Muscle layer of duodenum (tissue), 2 donors: ENCODE results near the gene ADAMTS8.

Experiments used
- H3K27ac ChIP-seq: one replicate; pipeline ENCODE4 v1.7.0; 2013; ENCODE audit warnings: mild to moderate bottlenecking, low read length
- H3K27me3 ChIP-seq: one replicate; pipeline ENCODE4 v1.7.0; 2013; ENCODE audit warnings: low read depth, mild to moderate bottlenecking, control low read depth, low read length
- H3K36me3 ChIP-seq, 2 donors: one replicate each; pipeline ENCODE4 v1.7.0; 2013; ENCODE audit warnings: low read length in 2 of 2, control low read depth in 1 of 2, mild to moderate bottlenecking in 1 of 2; ENCODE audit not compliant: insufficient read depth in 2 of 2, control insufficient read depth in 1 of 2
- H3K4me1 ChIP-seq, 2 donors: one replicate each; pipeline ENCODE4 v1.7.0; 2013; ENCODE audit warnings: low read length in 2 of 2, mild to moderate bottlenecking in 2 of 2, control low read depth in 1 of 2, moderate library complexity in 1 of 2; ENCODE audit not compliant: insufficient read depth in 2 of 2, control insufficient read depth in 1 of 2
- H3K4me3 ChIP-seq, 2 donors: one replicate each; pipeline ENCODE4 v1.7.0; 2013; ENCODE audit warnings: low read length in 2 of 2, low read depth in 1 of 2, mild to moderate bottlenecking in 1 of 2
- H3K9me3 ChIP-seq, 2 donors: one replicate each; pipeline ENCODE4 v1.7.0; 2013; ENCODE audit warnings: low read length in 2 of 2, control low read depth in 1 of 2, mild to moderate bottlenecking in 1 of 2; ENCODE audit not compliant: control insufficient read depth in 1 of 2
- donor health status: healthy.

ADAMTS8 gene

DNA sequence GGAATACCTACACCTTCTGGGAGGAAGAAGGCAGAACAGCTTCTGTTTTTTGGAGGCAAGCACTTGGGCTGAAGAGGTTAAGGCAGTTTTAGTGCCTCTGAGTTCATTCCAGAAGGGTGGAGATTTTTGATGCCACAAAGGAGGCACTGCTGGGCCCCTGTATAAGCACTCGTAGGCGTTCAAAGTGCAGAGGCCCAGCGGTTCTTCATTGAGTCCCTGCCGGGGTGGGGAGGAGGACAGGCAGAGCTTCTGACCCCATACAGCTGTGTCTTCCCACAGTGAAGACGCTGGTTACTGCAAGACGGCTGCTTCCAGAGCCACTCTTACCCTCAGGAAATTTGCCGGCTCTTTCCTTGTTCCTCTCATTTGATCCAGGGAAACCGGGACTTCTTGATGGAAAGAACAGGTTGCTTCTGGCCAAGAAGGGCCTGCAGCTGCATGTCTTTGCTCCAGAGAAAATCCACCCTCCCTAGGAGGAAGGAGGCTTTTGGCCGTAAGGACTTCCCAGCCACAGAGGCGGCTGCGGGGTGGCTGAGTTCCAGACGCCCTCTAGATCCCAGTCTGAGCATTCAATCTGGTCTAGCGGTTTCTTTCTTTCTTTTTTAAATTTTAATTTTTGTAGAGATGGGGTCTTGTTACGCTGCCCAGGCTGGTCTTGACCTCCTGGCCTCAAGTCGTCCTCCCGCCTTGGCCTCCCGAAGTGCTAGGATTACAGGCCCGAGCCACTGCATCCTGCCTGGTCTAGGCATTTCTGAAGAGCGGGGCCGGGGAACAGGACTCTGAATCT is 29.4 kb upstream of the ADAMTS8 start:
- Histone ChIP-seq H3K9me3 (no peaks in the 10 kb centered on the region), H3K36me3 (peaks cover 2 to 5% of the 10 kb centered on the region in 2 donors), H3K27ac (no peak overlapping the region), H3K27me3 (no peaks in the 10 kb centered on the region), H3K4me3 (no peak overlapping the region), H3K4me1 (no peaks in the 10 kb centered on the region)

DNA sequence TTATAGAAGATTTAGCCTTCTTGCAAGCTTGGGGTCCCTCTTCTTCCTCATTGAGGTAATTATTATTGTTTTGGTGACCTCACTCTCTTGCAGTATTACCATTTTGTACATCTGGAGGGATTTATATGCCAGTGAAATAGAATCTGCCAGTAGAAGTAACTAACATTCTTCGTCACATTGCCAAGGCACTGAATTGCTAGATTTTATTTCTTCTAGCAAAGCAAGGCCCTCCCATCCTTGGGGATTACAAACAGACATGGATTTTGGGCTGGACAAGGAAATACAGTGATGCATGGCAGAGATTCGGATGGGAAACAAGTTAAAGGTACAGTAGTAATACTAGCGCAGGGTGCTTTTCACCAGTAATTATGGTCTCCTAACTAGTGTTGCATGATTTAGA is 27.9 kb upstream of the ADAMTS8 start:
- Histone ChIP-seq H3K4me3 (no peak overlapping the region), H3K27me3 (no peaks in the 10 kb centered on the region), H3K4me1 (peaks cover under 1 to 4% of the 10 kb centered on the region in 2 donors), H3K27ac (no peak overlapping the region), H3K9me3 (no peaks in the 10 kb centered on the region), H3K36me3 (no peaks in the 10 kb centered on the region)

DNA sequence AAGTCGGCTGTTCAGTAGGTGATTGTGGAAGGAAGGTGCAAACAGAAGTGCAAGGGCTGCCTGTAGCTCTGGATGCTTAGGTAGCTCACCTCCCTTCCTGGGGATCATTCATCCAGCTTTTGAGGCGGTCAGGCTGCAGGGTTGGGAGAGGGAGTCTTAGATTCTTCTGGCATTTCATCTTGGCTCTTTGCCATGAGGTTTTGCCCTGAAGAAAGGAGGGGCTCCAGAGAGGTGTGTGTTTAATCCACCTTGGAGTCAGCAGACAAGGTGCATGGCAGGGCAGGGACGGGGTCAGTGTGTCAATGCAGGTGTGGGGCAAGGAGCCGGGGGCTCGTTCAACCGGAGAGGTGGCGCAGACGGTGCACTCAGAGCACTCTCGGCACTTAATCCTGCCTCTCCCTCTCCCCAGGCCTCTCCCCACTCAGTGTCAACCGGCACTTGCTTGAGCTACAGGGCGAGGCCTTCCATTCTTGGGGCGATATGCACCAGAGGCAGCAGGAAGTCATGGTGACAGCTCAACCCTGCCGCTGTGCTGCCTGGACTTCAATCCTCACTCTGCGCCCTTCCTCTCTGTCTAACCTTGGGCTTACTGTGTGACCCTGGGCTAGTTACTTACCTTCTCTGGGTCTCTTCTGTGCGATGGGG is 27.2 kb upstream of the ADAMTS8 start:
- H3K4me3 ChIP-seq = no peak overlapping the region
- H3K27ac ChIP-seq = no peak overlapping the region
- H3K4me1 ChIP-seq = peaks cover 4 to 9% of the 10 kb centered on the region in 2 donors
- H3K9me3 ChIP-seq = no peaks in the 10 kb centered on the region
- no peaks in the 10 kb centered on the region for H3K27me3 ChIP-seq
- no peaks in the 10 kb centered on the region for H3K36me3 ChIP-seq

DNA sequence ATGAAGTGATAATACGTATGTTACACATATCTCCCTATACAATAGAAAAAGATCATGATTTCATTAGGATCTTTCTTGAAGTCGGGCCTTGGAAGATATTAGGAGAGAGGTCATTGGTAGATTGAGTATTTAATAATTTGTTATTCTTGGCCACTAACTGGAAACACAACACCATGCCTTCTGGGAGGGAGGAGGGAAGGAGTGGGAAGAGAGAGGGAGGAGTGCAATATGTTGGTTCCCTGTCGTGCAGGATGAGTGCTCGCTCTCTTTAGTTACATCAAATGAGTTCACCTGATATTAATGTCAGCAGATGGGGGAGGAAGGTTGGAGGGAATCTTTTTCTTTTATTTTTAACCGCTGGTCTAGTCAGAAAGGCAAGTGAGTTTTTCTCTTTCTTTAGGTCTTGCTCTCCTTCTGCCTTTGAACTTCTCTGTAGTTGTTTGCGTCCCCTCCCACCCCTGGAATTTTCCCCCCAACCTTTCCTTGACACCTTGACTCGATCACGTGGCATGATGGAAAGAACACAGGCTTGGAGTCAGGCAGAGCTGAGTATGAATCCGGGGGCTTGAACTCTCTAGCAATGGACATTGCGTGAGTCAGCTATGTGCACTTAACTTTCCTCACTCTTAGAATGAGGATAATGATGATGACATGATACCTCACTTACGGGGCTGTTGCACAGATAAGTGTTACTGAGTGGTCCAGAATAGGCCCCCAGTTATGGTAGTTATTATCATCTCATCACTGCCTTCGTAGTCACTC is 26.3 kb upstream of the ADAMTS8 start:
- no peak overlapping the region for H3K27ac ChIP-seq
- H3K4me1 ChIP-seq = peaks cover 4 to 18% of the 10 kb centered on the region in 2 donors
- peaks cover 3% of the 10 kb centered on the region for H3K27me3 ChIP-seq
- no peaks in the 10 kb centered on the region for H3K9me3 ChIP-seq
- H3K36me3 ChIP-seq = no peaks in the 10 kb centered on the region
- H3K4me3 ChIP-seq = no peak overlapping the region

DNA sequence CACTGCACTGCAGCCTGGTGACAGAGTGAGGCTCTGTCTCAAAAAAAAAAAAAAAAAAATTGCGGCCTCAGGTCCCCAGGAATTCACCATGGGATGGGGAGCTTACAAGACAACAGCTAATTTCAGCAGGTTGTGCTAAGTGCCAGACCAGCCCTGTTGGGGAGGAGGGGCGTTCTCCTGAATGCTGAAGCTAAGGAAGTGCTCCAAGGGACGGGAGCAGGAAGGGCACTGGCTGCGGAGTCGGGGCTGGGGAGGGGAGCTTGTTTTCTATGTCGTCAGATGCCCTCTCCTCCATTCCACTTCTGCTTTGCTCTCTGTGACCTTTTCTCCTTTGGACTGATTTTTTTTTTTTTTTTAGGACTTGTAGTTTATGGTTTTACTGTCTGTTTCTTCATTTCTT is 24.5 kb upstream of the ADAMTS8 start:
- H3K4me1 ChIP-seq = peaks cover 4 to 27% of the 10 kb centered on the region in 2 donors
- H3K36me3 ChIP-seq = no peaks in the 10 kb centered on the region
- H3K27me3 ChIP-seq = peaks cover 5% of the 10 kb centered on the region
- H3K9me3 ChIP-seq = no peaks in the 10 kb centered on the region
- no peak overlapping the region for H3K4me3 ChIP-seq
- no peak overlapping the region for H3K27ac ChIP-seq

DNA sequence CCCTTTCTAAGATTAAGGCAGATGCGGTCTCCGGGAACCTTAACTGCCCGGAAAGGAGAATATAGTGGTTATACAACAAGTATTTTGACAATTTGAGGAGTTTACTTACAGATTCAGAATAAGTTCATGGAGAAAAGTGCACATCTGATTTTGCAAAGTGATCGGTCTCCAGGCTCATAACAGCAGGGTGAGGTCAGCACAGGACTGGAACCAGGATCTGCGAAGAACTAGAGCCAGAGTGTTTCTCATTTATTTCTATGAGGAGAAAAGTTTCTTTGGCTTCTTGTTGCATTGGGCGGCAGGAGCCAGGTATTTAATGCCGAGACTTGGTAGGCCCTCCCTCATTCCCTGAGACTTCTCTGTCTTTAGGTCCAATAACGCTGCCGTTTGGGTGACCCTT is 23.8 kb upstream of the ADAMTS8 start:
- Histone ChIP-seq H3K27ac (no peak overlapping the region), H3K4me1 (peaks cover 4 to 27% of the 10 kb centered on the region in 2 donors), H3K4me3 (peak overlapping the region; percentile 24 to 32), H3K9me3 (no peaks in the 10 kb centered on the region), H3K36me3 (no peaks in the 10 kb centered on the region), H3K27me3 (peaks cover 5% of the 10 kb centered on the region)

DNA sequence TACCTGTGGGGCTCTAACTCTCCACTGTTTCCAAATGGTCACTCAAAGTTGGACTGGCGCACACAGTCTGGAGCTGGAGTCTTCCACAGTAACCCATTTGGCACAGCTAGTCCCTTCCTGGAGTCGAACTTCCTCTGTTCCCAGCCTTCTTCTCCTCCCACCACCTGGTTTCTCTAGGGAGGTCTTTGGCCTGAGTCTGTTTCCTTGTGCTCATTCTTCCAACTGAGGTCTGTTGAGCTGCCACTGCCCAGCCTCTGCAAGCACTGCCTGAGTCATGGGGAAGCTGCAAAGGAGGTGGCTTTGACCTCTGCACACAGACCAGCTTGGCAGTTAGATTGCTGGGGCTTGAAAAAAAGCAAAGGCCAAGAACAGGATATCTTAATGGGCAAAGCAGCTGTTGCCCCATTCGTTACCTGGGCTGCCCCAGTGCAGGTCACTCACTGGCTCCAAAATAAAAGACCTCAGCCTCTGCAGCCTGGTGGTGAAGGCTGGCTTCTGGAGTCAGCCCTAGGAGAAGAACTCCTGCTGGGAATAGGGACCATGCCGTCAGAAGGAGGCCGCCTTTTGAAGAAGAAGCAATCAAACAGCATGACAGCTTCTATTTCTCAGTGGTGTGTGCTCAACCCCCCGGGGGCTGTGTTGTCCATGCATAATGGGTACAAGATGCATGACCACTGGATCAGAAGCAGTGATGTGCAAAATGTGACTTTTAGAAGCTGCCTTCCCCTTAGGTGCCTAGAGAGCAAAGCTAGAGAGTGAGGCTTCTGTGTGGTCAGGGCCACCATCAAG is 23.0 kb upstream of the ADAMTS8 start:
- Histone ChIP-seq H3K27me3 (peaks cover 5% of the 10 kb centered on the region), H3K4me3 (peak overlapping the region; percentile 24 to 73), H3K4me1 (peaks cover 4 to 27% of the 10 kb centered on the region in 2 donors), H3K36me3 (no peaks in the 10 kb centered on the region), H3K9me3 (no peaks in the 10 kb centered on the region), H3K27ac (no peak overlapping the region)

DNA sequence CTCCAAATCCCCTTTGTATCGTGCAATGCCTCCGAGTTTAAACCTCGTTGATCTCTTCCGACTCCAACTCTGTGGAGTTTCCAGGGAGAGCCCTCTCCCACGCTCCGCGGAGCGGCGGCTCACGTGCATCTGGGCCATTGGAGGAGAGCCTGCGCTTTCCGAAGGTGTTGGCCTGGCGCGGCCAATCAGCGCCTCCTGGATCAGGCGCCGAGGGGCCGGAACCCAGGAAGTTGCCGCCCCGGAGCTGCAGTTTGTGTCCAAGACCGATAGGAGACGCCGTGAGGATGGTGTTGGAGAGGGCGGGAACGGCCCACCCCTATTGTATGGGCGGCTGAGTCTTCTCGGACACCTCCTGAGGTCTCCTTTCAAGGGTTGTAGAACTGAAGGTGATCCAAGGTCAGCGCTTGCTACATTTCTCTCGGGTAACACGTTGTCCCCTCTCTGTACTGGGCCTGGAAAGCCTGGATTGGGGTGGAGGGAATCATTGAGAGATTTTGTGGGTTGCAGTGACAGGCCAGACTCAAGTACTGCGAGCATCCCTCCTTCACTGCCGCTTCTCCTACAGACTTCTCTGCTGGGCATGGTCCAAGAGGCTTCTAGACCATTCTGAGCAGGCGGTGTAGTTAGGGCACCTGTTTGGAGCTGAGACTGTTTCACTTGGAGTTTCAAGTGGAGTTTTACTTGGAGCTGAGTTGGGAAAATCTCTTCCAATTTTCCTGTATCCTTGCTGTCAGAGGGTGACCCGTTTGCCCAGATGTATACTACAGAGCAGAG is 21.8 kb upstream of the ADAMTS8 start:
- Histone ChIP-seq H3K27me3 (peaks cover 5% of the 10 kb centered on the region), H3K9me3 (no peaks in the 10 kb centered on the region), H3K4me3 (peak overlapping the region; percentile 73 to 80), H3K36me3 (no peaks in the 10 kb centered on the region), H3K4me1 (peaks cover 4 to 27% of the 10 kb centered on the region in 2 donors), H3K27ac (peak overlapping the region; percentile 14)

DNA sequence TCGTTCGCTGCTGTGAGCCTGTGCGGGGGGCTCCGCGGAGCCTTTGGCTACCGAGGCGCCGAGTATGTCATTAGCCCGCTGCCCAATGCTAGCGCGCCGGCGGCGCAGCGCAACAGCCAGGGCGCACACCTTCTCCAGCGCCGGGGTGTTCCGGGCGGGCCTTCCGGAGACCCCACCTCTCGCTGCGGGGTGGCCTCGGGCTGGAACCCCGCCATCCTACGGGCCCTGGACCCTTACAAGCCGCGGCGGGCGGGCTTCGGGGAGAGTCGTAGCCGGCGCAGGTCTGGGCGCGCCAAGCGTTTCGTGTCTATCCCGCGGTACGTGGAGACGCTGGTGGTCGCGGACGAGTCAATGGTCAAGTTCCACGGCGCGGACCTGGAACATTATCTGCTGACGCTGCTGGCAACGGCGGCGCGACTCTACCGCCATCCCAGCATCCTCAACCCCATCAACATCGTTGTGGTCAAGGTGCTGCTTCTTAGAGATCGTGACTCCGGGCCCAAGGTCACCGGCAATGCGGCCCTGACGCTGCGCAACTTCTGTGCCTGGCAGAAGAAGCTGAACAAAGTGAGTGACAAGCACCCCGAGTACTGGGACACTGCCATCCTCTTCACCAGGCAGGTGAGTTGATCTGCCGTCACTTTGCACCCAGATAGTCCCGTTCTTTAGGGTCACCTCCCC is 21.0 kb upstream of the ADAMTS8 start:
- Histone ChIP-seq H3K4me3 (peak overlapping the region; percentile 73 to 80), H3K36me3 (no peaks in the 10 kb centered on the region), H3K27me3 (peaks cover 5% of the 10 kb centered on the region), H3K4me1 (peaks cover 4 to 27% of the 10 kb centered on the region in 2 donors), H3K27ac (no peak overlapping the region), H3K9me3 (no peaks in the 10 kb centered on the region)
